Lung (tissue), 12 donors: ENCODE measurements around the gene TEX14. TPM values are rescaled to one million over a fixed set of nuclear protein-coding genes. Genes with fewer than 3 reads are reported as not detected.

Source experiments
- ATAC-seq: fragments of 200-7000 bp; cut with Tn5 transposase; one replicate; pipeline ENCODE4 v1.9.1; 2020; ENCODE audit warnings: moderate number of reproducible peaks; ENCODE audit not compliant: insufficient read depth, low FRiP score
- DNase-seq, 3 donors: peaks; one replicate each; pipeline ENCODE4 v3.0.0-alpha.2; 2013 to 2017
- H3K27ac ChIP-seq, 2 donors: one replicate each; pipeline ENCODE4 v1.5.1; 2013; ENCODE audit warnings: mild to moderate bottlenecking in 2 of 2, moderate library complexity in 2 of 2, control low read depth in 1 of 2, inconsistent platforms in 1 of 2, low read depth in 1 of 2, low read length in 1 of 2
- H3K27me3 ChIP-seq, 3 donors: one replicate each; pipeline ENCODE4 v1.5.1; 2013; ENCODE audit warnings: low read length in 2 of 3; ENCODE audit not compliant: control insufficient read depth in 3 of 3, insufficient read depth in 3 of 3
- H3K36me3 ChIP-seq, 4 donors: one replicate each; pipeline ENCODE4 v1.5.1; 2013; ENCODE audit warnings: low read length in 4 of 4, mild to moderate bottlenecking in 1 of 4, moderate library complexity in 1 of 4; ENCODE audit not compliant: control insufficient read depth in 4 of 4, insufficient read depth in 4 of 4
- H3K4me1 ChIP-seq, 5 donors: one replicate each; pipeline ENCODE4 v1.5.1; 2013; ENCODE audit warnings: low read length in 5 of 5, mild to moderate bottlenecking in 2 of 5, moderate library complexity in 1 of 5; ENCODE audit not compliant: control insufficient read depth in 5 of 5, insufficient read depth in 5 of 5
- H3K4me3 ChIP-seq: one replicate; pipeline ENCODE4 v1.5.1; 2013; ENCODE audit warnings: mild to moderate bottlenecking, control low read depth, moderate library complexity
- H3K9ac ChIP-seq, 2 donors: one replicate each; pipeline ENCODE4 v1.5.1; 2013; ENCODE audit warnings: low read length in 2 of 2, control low read depth in 1 of 2; ENCODE audit not compliant: insufficient read depth in 1 of 2
- H3K9me3 ChIP-seq, 4 donors: one replicate each; pipeline ENCODE4 v1.5.1; 2013; ENCODE audit warnings: low read length in 3 of 4, mild to moderate bottlenecking in 1 of 4, moderate library complexity in 1 of 4; ENCODE audit not compliant: control insufficient read depth in 4 of 4, insufficient read depth in 3 of 4
- CTCF ChIP-seq: IDR thresholded peaks from 2 replicates; pipeline ENCODE4 v1.5.1; 2012; ENCODE audit warnings: mild to moderate bottlenecking; ENCODE audit errors: control extremely low read depth, extremely low read depth
- WGBS, 2 donors: extraction: QIAGEN DNeasy Blood & Tissue Kit; methylation state at CpG; one replicate each; pipeline ENCODE4 v1.1.7; 2013; 5-methylcytosine and 5-hydroxymethylcytosine counted together
- polyA plus RNA-seq, 2 donors: library from polyadenylated mRNA; stranded (reverse); fragments of 200-250 nt; gene quantifications; one replicate each; pipeline ENCODE4 v1.2.1, GENCODE V29; 2013
- total RNA-seq, 2 donors: library from RNA; depleted of rRNA in 1 of 2; stranded (reverse); fragments of >200 nt in 1 of 2; gene quantifications; one replicate each; pipeline ENCODE4 v1.2.1, GENCODE V29; 2014 to 2021
- donor health status: control.
- donor health status: control.
- donor health status: Bipolar disorder and iron deficiency.
- donor health status: healthy.
- donor health status: DM: yes; HTN: yes; CAD: no.

TEX14 gene
- total and polyA plus RNA-seq, 4 donors, result 0.13 to 1.5 (median 0.74) TPM; not detected in 1

- WGBS, 2 donors, result 89 to 94% methylated on average over 3 of the region's 3 CpGs
- no peak for TF ChIP-seq CTCF
- Histone ChIP-seq H3K9ac (no peak overlapping the region), H3K27ac (no peak overlapping the region), H3K4me1 (no peaks in the 10 kb centered on the region), H3K4me3 (no peak overlapping the region), H3K27me3 (no peaks in the 10 kb centered on the region), H3K36me3 (peaks cover 0 to 4% (median 2%) of the 10 kb centered on the region in 4 donors), H3K9me3 (no peaks in the 10 kb centered on the region)
- DNase-seq (no peak), ATAC-seq (no peak)
Measured at GRCh38 chr17:58734040-58734439, 42.2 kb upstream of the TEX14 start.

- no peak for ATAC-seq
- H3K27me3 ChIP-seq, result no peaks in the 10 kb centered on the region
- H3K4me3 ChIP-seq, result no peak overlapping the region
- no peak for DNase-seq
- H3K36me3 ChIP-seq, result peaks cover 0 to 4% (median 2%) of the 10 kb centered on the region in 4 donors
- no peak overlapping the region for H3K27ac ChIP-seq
- no peak for TF ChIP-seq CTCF
- H3K9me3 ChIP-seq, result no peaks in the 10 kb centered on the region
- no peaks in the 10 kb centered on the region for H3K4me1 ChIP-seq
- H3K9ac ChIP-seq, result no peak overlapping the region
Measured at GRCh38 chr17:58730937-58731336, 39.1 kb upstream of the TEX14 start.

GRCh38 chr17:58728798-58729197 lies 37.0 kb upstream of the TEX14 start:
- WGBS, 2 donors, result 42 to 43% methylated on average over 1 of the region's 1 CpG
- no peak overlapping the region for H3K27ac ChIP-seq
- TF ChIP-seq CTCF, result no peak
- H3K27me3 ChIP-seq, result no peaks in the 10 kb centered on the region
- H3K9me3 ChIP-seq, result no peaks in the 10 kb centered on the region
- ATAC-seq (no peak), DNase-seq (no peak)
- H3K4me3 ChIP-seq, result no peak overlapping the region
- peaks cover 0 to 6% (median 2%) of the 10 kb centered on the region in 4 donors for H3K36me3 ChIP-seq
- no peaks in the 10 kb centered on the region for H3K4me1 ChIP-seq
- H3K9ac ChIP-seq, result no peak overlapping the region

- ATAC-seq (no peak), DNase-seq (no peak)
- H3K27me3 ChIP-seq, result no peaks in the 10 kb centered on the region
- no peak for TF ChIP-seq CTCF
- WGBS, 2 donors, result 99 to 100% methylated on average over 2 of the region's 2 CpGs
- H3K4me3 ChIP-seq, result no peak overlapping the region
- H3K4me1 ChIP-seq, result no peaks in the 10 kb centered on the region
- no peaks in the 10 kb centered on the region for H3K9me3 ChIP-seq
- no peak overlapping the region for H3K9ac ChIP-seq
- H3K27ac ChIP-seq, result no peak overlapping the region
- H3K36me3 ChIP-seq, result peaks cover 2 to 12% (median 11%) of the 10 kb centered on the region in 4 donors
Measured at GRCh38 chr17:58722696-58723095, 30.9 kb upstream of the TEX14 start.
